Fibroblast of the aortic adventitia (primary cell): ENCODE measurements around the gene HMHB1. TPM values are rescaled to one million over a fixed set of nuclear protein-coding genes. Genes with fewer than 3 reads are reported as not detected.

Experiments
- DNase-seq: peaks from one replicate; pipeline ENCODE4 v3.0.0-alpha.2; 2010; ENCODE audit warnings: low read depth
- H3K4me3 ChIP-seq: 2 replicates; pipeline ENCODE4 v1.5.1; 2011; ENCODE audit warnings: low read depth, mild to moderate bottlenecking, control low read depth, low read length, moderate library complexity
- total RNA-seq: library from RNA; depleted of rRNA; stranded (reverse); fragments of >200 nt; gene quantifications from 2 replicates; pipeline ENCODE4 v1.2.3, GENCODE V29; 2012; ENCODE audit warnings: low replicate concordance
- TF ChIP-seq, protein P1 (sequence below): IDR thresholded peaks from 2 replicates; pipeline ENCODE4 v1.5.1; 2011; ENCODE audit warnings: mild to moderate bottlenecking, low read length, control low read depth, inconsistent platforms; ENCODE audit not compliant: insufficient read depth

The HMHB1 gene
- total RNA-seq, 1 donor = not detected

DNA sequence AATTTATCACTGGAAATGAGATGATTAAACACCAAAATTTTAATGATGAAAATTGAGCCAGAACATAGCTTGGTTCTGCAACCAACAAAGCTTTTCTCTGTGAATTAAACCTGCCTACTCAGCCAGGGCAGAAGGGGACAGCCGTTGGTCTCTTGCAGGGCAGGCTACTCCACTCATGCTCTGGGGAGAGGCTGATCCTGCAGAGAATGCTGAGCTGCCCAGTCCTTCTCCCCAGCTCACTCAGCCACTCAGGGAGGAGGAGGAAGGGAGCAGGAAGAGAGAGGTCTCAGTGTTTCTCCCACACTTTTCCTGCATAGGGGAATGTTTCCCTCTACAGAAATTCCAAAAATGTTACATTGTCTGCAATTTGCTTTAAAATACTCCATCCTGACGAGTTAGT is 40.4 kb upstream of the HMHB1 start:
- TF ChIP-seq, protein P1, sequence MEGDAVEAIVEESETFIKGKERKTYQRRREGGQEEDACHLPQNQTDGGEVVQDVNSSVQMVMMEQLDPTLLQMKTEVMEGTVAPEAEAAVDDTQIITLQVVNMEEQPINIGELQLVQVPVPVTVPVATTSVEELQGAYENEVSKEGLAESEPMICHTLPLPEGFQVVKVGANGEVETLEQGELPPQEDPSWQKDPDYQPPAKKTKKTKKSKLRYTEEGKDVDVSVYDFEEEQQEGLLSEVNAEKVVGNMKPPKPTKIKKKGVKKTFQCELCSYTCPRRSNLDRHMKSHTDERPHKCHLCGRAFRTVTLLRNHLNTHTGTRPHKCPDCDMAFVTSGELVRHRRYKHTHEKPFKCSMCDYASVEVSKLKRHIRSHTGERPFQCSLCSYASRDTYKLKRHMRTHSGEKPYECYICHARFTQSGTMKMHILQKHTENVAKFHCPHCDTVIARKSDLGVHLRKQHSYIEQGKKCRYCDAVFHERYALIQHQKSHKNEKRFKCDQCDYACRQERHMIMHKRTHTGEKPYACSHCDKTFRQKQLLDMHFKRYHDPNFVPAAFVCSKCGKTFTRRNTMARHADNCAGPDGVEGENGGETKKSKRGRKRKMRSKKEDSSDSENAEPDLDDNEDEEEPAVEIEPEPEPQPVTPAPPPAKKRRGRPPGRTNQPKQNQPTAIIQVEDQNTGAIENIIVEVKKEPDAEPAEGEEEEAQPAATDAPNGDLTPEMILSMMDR = no peak
- DNase-seq = no peak
- H3K4me3 ChIP-seq = no peak overlapping the region

DNA sequence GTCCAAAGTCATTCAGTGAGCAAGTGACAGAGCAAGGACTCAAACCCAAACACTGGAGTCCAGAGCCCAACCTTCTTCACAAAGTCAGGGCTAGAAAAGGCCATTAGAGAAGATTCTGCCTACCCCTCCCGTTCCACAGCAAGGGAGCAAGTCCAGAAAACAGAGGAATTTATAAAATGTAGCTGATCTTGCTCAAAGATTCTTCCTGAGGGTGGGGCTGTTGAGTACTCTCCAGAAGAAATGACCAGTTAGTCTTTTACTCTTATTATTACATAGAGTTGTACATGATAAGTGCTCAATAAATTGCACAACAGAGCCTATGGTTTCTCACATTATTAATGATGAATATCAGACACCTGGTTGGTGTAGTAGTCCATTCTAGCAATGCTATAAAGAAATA is 39.3 kb upstream of the HMHB1 start:
- DNase-seq = peak; percentile 57
- TF ChIP-seq, protein P1 = no peak
- no peak overlapping the region for H3K4me3 ChIP-seq

DNA sequence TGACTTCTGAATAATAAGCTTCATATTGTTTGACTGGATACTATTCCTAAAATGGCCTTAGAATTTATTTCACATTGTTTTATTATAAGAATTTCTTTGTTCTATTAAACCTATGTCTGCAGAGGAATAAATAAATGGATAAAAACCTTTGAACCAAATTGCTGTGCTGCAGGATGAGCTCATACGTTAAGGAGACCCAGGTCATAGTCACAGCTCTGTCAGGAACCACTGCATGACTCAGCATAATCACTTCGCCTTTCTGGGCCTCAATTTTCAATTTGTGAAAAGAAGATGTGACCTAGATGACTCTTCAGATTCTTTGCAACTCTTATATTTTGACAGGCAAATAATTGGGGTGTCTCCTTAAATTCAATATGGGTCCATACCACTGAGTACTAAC is 36.7 kb upstream of the HMHB1 start:
- no peak overlapping the region for H3K4me3 ChIP-seq
- peak; percentile 45 for DNase-seq
- TF ChIP-seq, protein P1 = no peak

DNA sequence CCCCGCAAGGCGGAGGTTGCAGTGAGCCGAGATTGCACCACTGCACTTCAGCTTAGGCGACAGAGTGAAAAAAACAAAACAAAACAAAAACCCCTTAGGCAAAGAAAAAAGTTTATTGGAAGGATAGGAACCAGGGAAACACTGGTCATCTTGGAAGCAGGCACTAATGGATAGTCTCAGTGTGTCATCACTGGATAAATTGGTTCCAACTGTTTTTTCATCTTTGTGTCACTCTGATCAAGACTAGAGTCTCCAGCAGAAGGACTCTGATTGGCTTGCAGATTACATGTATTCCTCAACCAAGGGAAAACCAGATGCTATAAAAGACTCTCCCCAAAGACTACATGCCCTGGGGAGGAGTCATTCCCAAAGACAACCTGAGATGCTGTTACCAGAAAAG is 35.0 kb upstream of the HMHB1 start:
- TF ChIP-seq, protein P1 = no peak
- H3K4me3 ChIP-seq = no peak overlapping the region
- DNase-seq = no peak

DNA sequence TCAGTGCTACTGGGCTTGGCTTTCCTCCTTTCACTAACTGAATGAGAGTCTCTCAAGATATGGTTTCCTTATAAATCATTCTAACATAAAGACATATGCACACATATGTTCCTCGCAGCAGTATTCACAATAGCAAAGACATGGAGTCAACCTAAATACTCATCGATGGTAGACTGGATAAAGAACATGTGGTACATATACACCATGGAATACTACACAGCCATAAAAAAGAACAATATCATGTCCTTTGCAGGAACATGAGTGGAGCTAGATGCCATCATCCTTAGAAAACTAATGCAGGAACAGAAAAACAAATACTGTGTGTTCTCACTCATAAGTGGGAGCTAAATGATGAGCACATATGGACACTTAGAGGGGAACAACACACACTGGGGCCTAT is 32.5 kb upstream of the HMHB1 start:
- TF ChIP-seq, protein P1 = no peak
- DNase-seq = no peak
- no peak overlapping the region for H3K4me3 ChIP-seq

DNA sequence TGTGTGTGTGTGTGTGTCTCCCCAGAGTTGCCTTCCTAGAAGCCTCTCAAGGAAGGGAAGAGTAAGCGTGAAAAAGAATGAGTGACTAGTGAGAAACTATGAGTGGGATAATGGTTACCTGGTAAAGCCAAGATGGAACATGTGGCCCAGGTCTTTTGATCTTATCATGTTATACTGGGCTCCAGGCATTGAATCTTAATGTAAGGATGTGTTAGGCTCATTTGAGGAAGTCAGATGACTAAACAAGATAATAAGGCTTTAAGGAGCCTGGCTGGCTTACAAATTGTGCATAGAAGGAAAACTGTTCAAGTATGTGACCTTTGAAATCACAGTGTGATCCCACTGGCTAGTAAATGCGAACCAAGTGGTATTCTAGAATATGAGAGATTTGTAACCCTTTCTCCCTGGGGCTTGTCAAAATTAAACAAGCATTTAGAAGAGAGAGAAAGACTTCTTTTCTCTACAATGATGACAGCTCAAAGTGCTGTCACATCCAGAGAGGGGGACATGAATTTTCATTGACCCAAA is 29.9 kb upstream of the HMHB1 start:
- TF ChIP-seq, protein P1 = no peak
- DNase-seq = no peak
- H3K4me3 ChIP-seq = no peak overlapping the region
